Measurements from ENCODE around the gene CXXC5.
A peak's percentile ranks its signal among the peaks of the same experiment; 100 is the strongest.
"Not testable (repeated sequence)": the region's sequence is repeated elsewhere in the genome, so short reads cannot be mapped to it uniquely, and the experiment has no call there.

CXXC5 gene

GRCh38 chr5:139712412-139712811, 64.3 kb downstream of the CXXC5 start:
- DNase-seq (ENCODE audit: low read depth), result no peak

- not testable (repeated sequence) for DNase-seq (ENCODE audit: low read depth)
Measured at GRCh38 chr5:139713898-139714297, 65.7 kb downstream of the CXXC5 start.

DNA sequence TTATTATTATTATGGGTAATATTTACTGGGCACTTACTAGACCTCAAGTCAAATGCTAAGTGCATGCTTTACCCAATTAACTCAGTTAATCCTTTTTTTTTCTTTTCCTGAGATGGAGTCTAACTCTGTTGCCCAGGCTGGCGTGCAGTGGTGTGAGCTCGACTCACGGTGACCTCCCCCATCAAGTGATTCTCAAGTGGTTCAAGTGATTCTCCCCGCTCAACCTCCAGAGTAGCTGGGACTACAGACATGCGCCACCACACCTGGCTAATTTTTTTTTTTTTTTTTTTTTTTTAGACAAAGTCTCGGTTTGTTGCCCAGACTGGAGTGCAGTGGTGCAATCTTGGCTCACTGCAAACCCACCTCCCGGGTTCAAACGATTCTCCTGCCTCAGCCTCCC, 69.1 kb downstream of the CXXC5 start:
- no peak for DNase-seq (ENCODE audit: low read depth)

DNA sequence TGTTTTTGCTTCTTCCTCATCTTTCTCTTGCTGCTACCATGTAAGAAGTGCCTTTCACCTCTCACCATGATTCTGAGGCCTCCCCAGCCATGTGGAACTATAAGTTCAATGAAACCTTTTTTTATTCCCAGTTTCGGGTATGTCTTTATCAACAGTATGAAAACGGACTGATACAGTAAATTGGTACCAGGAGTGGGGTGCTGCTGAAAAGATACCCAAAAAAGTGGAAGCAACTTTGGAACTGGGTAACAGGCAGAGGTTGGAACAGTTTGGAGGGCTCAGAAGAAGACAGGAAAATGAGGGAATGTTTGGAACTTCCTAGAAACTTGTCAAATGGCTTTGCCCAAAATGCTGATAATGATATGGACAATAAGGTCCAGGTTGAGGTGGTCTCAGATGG, 70.3 kb downstream of the CXXC5 start:
- DNase-seq (ENCODE audit: low read depth), result not testable (repeated sequence)

- DNase-seq (ENCODE audit: low read depth), result not testable (repeated sequence)
Measured at GRCh38 chr5:139719970-139720369, 71.8 kb downstream of the CXXC5 start.

GRCh38 chr5:139723986-139724587, 75.9 kb downstream of the CXXC5 start:
- no peak for DNase-seq (ENCODE audit: low read depth)

- DNase-seq (ENCODE audit: low read depth), result peak; percentile 71
Measured at GRCh38 chr5:139725073-139725830, 77.1 kb downstream of the CXXC5 start.

DNA sequence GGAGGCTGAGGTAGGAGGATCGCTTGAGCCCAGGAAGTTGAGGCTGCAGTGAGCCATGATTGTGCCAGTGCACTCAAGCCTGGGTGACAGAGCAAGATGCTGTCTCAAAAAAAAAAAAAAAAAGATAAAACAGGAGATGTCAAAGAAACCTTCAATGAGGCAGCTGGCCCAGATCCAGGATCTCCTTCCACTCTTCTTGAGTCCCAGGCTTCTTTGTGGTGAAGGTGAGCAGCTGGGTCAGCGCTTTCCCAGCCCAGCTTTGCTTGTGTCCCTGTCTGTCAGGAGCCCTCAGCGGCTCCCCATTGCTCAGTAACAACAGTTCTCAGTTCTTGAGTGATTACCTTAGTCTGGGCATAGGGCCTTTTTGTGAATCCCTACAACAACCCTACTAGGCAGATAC, 78.1 kb downstream of the CXXC5 start:
- DNase-seq (ENCODE audit: low read depth), result no peak

GRCh38 chr5:139727615-139728014, 79.5 kb downstream of the CXXC5 start:
- not testable (repeated sequence) for DNase-seq (ENCODE audit: low read depth)

- no peak for DNase-seq (ENCODE audit: low read depth)
Measured at GRCh38 chr5:139731281-139731680, 83.1 kb downstream of the CXXC5 start.

GRCh38 chr5:139732019-139732418, 83.9 kb downstream of the CXXC5 start:
- DNase-seq (ENCODE audit: low read depth), result no peak

GRCh38 chr5:139733010-139733688, 85.0 kb downstream of the CXXC5 start:
- no peak for DNase-seq (ENCODE audit: low read depth)

Measured in stromal cell of bone marrow (primary cell).